HEK293T (cell line): ENCODE measurements around the gene ACOXL.

ENCODE experiments used
- BHLHE40 ChIP-seq: fragments of 450-650 bp; IDR thresholded peaks from 2 replicates; pipeline ENCODE4 v1.6.1; 2016; ENCODE audit warnings: mild to moderate bottlenecking, moderate library complexity, borderline replicate concordance
- ELF4 ChIP-seq: fragments of 450-650 bp; IDR thresholded peaks from 2 replicates; pipeline ENCODE4 v1.6.1; 2017; ENCODE audit warnings: antibody characterized with exemption
- TARDBP ChIP-seq: fragments of 450-650 bp; IDR thresholded peaks from 2 replicates; pipeline ENCODE4 v1.6.1; 2016

DNA sequence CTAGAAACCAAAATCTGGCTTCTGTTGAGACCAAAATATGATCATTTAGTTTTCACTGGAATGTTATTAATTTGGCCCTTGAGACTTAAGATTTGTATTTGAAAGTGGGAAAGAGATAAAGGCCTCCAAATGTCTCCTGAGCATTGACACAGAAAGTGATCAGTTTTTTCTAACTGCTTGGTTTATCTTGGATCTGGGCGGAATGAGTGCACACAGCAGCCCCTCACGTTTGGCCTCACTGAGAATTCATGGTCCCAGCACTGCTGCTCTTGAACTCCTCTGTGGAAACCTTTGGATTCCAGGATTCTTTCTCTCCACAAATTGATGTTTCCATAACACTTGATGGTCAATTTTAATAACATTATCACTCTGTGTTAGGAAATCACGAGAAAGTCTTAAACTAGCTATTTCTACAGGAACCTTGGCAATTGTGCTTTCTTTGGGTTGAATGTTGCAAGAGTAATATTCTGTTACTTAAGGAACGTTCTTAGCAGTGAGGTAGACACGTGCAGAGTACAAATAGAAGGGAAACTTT is 208.1 kb downstream of the ACOXL start:
- TF ChIP-seq ELF4 (no peak), BHLHE40 (no peak), TARDBP (no peak)
